HG03025 (cell line): ENCODE data around the gene PODXL.

ENCODE experiments used
- ATAC-seq: cut with Tn5 transposase; IDR thresholded peaks from one replicate; pipeline ENCODE4 v1.9.1; 2021; ENCODE audit warnings: mild to moderate bottlenecking, moderate library complexity; ENCODE audit not compliant: unreplicated experiment, low FRiP score

PODXL gene

GRCh38 chr7:131456338-131456737 lies 100.1 kb downstream of the PODXL start:
- ATAC-seq: no peak

- ATAC-seq: no peak
These were observed 100.9 kb downstream of the PODXL start for GRCh38 chr7:131455546-131455945.

GRCh38 chr7:131455001-131455400 lies 101.4 kb downstream of the PODXL start:
- no peak for ATAC-seq

- ATAC-seq: no peak
These were observed 101.9 kb downstream of the PODXL start for GRCh38 chr7:131454498-131454897.
